Measurements from ENCODE around the gene EFCAB7. TPM values are rescaled to one million over a fixed set of nuclear protein-coding genes. Genes with fewer than 3 reads are reported as not detected.
A peak's percentile ranks its signal among the peaks of the same experiment; 100 is the strongest.

EFCAB7 gene
- total RNA-seq (2012; rRNA removed): 2.3 and 6.7 TPM in 2 replicates
- polyA plus RNA-seq (2012; rRNA removed): 1.5 and 2.3 TPM in 2 replicates
- polyA plus RNA-seq (2012; cell fraction: cytosol; rRNA removed): 0.18 and 0.19 TPM in 2 replicates
- 0.09 and 2.3 TPM in 2 replicates for polyA plus RNA-seq (2012; cell fraction: nucleus; rRNA removed; ENCODE audit: low replicate concordance)
- percentile 50 among the genes with signal in this experiment for Bru-seq, nascent RNA
- BruChase-seq, experiment 1, labeled RNA remaining after a 6-hour chase: percentile 56 among the genes with signal in this experiment
- BruChase-seq, experiment 2, labeled RNA remaining after a 2-hour chase: percentile 55 among the genes with signal in this experiment
- long read RNA-seq, partial matches to known transcripts: 1 of 5 reads
- long read RNA-seq, other reads (novel, unspliced or antisense): 1 of 5 reads

- Histone ChIP-seq H3K4me3 (ENCODE audit: insufficient read depth, low read depth, low read length) (peak within 1 kb of the TSS; percentile 66), H3K9me1 (ENCODE audit: insufficient read depth, low read length) (no peaks in the 10 kb centered on the region; the same call in 1 of the 2 replicates), H4K8ac (ENCODE audit: low read depth in 2 of 2, low read length in 2 of 2) (peak within 1 kb of the TSS; percentile 58 to 95), H3K79me1 (ENCODE audit: low read depth in 1 of 2, low read length in 2 of 2) (peaks cover 0 to 8% of the 10 kb centered on the region in 2 experiments; a peak in 3 of 4 replicates), H3K56ac (ENCODE audit: extremely low read depth, insufficient read depth, low read length) (peak within 1 kb of the TSS; percentile 83), H2BK5ac (ENCODE audit: low read depth, low read length, poor library complexity, severe bottlenecking) (peak within 1 kb of the TSS; percentile 94), H2BK20ac (ENCODE audit: low read depth, low read length) (peak within 1 kb of the TSS; percentile 52; the same call in 1 of the 2 replicates), H3K4me2 (ENCODE audit: low read depth, low read length) (peak within 1 kb of the TSS; percentile 93), H3K18ac (ENCODE audit: low read depth, low read length) (peak within 1 kb of the TSS; percentile 76), H3K23ac (ENCODE audit: low read depth, low read length) (peak within 1 kb of the TSS; percentile 75), H3K36me3 (ENCODE audit: control insufficient read depth, insufficient read depth, low read length) (no peaks in the 10 kb centered on the region), H2BK15ac (ENCODE audit: low read depth, low read length) (peak within 1 kb of the TSS; percentile 9; the same call in 1 of the 3 replicates), H3K27ac (ENCODE audit: insufficient read depth, low read length) (peak within 1 kb of the TSS; percentile 85), H3K14ac (replicated peaks; ENCODE audit: low read depth, low read length) (peak within 1 kb of the TSS; percentile 74), H4K20me1 (ENCODE audit: insufficient read depth, low read length) (no peaks in the 10 kb centered on the region), H2BK120ac (ENCODE audit: low read depth, low read length) (peak within 1 kb of the TSS; percentile 84), H2AFZ (replicated peaks; ENCODE audit: low read length, poor library complexity) (peak within 1 kb of the TSS; percentile 91), H3K9ac (ENCODE audit: low read depth, low read length) (peak within 1 kb of the TSS; percentile 85), H3K4ac (ENCODE audit: low read depth, low read length) (peak within 1 kb of the TSS; percentile 67), H3K4me1 (ENCODE audit: control insufficient read depth, insufficient read depth, low read length) (no peaks in the 10 kb centered on the region), H2AK5ac (ENCODE audit: low read depth, low read length) (no peak within 1 kb of the TSS), H4K5ac (ENCODE audit: low read depth, low read length) (peak within 1 kb of the TSS; percentile 81), H3K27me3 (ENCODE audit: control insufficient read depth, insufficient read depth, low read length) (no peaks in the 10 kb centered on the region), H2AK9ac (replicated peaks; ENCODE audit: low read depth, low read length, poor library complexity) (peak within 1 kb of the TSS; percentile 75), H3K9me3 (ENCODE audit: control insufficient read depth, insufficient read depth, low read length) (no peaks in the 10 kb centered on the region), H4K91ac (ENCODE audit: insufficient read depth, low read depth, low read length) (peak within 1 kb of the TSS; percentile 83)
- TF ChIP-seq POLR2A (IDR thresholded peaks at IDR 0.05; ENCODE audit: low read depth, low read length) (no peak; the same call in 1 of the 2 replicates), MXI1 (IDR thresholded peaks at IDR 0.05; ENCODE audit: borderline replicate concordance, low read depth, low read length) (0 out of 2 replicates have a peak, but pooled peaks have one; percentile 60), CEBPB (IDR thresholded peaks at IDR 0.05; ENCODE audit: low read depth, low read length) (peak; percentile 57), RFX5 (IDR thresholded peaks at IDR 0.05; ENCODE audit: low read depth, low read length) (no peak), ELK1 (IDR thresholded peaks at IDR 0.05; ENCODE audit: borderline replicate concordance, low read depth, low read length) (no peak), MAZ (IDR thresholded peaks at IDR 0.05; ENCODE audit: borderline replicate concordance, low read depth, low read length) (peak; percentile 21; the same call in 1 of the 2 replicates), RCOR1 (IDR thresholded peaks at IDR 0.05; ENCODE audit: insufficient replicate concordance, low read length) (peak; percentile 33), BHLHE40 (IDR thresholded peaks at IDR 0.05; ENCODE audit: low read depth, low read length) (no peak)
- ChIA-PET POLR2A (ENCODE audit: unreplicated experiment) (no interaction called here), CTCF (interaction anchor here (0.6 kb wide), 1 partner anchor 9 kb away, joined by 3 read pairs; no protein-coding TSS in a partner anchor)
- peak; percentile 94 for ATAC-seq (ENCODE audit: low read depth)
- BruUV-seq (replicated peaks): no TSS peak
- no CpG with 5 or more reads among the region's 50 CpGs for WGBS, 2 experiments (ENCODE audit: extremely low coverage in 2 of 2, insufficient read length in 1 of 2)
- peak; percentile 96 for DNase-seq
- in situ Hi-C loops (cut with MboI; ENCODE audit: low sequenced_read_pairs): loop anchor here (10.0 kb wide), 1 partner anchor 198 kb away; the partner anchor contains the start of gene FOXD3
- intact Hi-C loops (cut with micrococcal nuclease): loop anchor here (2.0 to 5.0 kb wide), 2 partner anchors 72 to 196 kb away; no protein-coding TSS in a partner anchor
- dilution Hi-C loops (cut with HindIII; ENCODE audit: low sequenced_read_pairs, unreplicated experiment): no loop called here
Measured at GRCh38 chr1:63522891-63523728, at the start of gene EFCAB7, which contains the start of gene ITGB3BP. TSS of gene EFCAB7 (plus strand) at chr1:63523525. CDS start at chr1:63525573, 2,048 bp downstream. TSS of gene ITGB3BP (minus strand) at chr1:63523225. CDS start at chr1:63523133, 92 bp downstream.

Measured in IMR-90 (cell line).